NCI-H1092 (cell line): Measurements from ENCODE around the gene POFUT2.

Experiments used
- DNase-seq: peaks from one replicate; lab custom pipeline; 2025; lab: John Stamatoyannopoulos, UW

Gene POFUT2

DNA sequence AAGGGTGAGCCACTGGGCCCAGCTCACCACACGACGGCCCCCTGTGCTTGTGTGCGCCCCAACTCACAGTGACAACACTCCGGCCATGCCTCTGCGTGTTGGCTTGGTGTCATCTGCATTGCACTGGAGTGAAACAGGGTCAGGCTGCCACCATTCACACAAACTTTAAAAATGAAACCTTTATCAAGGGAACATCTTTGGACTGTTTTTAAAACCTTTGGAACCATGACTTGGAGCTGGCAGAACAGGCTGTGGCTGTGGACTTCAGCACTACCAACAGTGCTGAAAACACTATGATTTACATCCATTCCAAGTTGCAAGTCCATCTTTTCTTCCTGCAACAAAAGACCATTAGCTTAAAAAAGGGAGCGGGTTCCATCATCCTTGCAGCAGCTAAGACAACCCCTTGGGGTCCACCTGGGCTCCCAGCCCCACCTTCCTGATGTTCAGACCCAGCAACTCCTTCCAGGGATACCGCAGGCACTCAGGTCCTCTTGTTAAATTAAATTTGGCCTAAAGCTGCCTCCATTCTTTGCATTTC, 25.6 kb downstream of the POFUT2 start:
- DNase-seq, result no peak

DNA sequence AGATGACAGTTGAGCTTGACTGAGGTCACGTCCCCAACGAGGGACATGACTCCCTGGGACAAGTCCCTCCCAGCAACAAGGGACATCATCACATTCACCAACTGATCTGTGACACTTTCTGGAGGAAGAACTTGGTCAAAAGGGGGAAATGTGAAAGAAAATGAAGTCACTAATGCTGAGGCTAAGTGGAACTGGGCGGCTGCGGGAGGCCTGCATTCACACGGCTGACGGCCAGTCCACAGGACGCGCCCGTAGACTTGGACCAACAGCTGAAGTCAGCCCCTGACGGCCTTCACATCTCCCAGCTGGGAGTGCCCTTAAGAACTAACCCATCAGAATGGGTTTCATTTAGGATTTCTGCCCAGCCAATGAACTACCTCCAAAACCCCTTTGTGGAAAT, 26.6 kb downstream of the POFUT2 start:
- DNase-seq, result no peak

DNA sequence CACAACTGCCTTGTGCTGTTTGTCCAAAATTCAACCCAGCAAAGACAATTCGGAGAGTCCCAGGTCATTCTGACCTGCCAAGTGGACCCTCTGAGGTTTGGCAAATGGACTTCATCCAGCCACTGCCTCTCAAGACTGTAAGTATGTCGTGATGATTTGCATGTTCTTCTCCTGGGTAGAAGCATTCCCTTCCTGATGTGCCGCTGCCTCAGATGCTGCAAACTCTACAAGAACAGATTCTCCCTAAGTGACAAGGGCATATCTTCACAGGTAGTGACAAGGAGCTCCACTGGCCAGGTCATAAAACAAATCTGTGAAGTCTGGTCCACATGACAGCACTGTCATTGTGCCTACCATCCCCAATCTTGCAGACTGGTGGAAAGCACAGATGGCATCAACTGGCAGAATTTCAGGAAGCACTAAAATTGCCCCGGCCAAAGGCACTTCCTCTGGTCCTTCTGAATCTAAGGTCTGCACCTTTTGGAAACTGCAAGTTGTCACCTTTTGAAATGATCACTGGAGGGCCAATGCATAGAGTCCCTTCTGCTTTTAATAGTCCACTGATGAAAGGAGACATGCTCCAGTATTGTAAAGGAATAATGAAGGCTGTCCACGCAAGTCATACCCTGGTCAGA, 27.4 kb downstream of the POFUT2 start:
- no peak for DNase-seq

DNA sequence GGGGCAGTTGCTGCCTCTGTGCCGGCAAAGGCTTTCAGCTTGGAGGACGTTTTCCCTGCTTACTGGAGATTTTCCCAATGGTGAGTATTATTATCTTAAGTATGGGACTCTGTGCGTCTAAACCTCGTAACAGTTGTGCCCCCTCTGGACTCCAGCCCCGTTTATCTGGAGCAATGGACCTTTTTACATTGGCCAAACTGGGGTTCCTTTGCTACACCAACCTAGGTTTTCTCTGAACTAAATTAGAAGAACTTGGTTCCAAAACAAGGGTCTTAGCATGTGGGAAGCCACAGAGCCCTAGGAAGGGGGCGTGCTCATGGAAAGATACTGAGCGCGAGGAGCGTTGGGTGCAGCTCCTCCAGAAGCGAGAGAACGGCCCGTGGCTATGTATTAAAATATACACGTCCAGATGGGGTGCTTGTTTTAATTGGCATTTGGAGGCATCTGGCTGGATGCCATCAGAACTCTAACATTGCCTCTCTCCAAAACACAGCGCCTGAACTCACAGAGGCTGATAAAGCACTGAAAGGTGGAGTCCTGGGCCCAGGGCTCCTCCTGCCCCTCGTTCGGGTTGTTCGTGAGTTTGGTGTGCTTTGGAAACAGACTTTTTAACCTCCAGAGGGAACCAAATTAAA, 28.4 kb downstream of the POFUT2 start:
- DNase-seq, result peak; percentile 5

DNA sequence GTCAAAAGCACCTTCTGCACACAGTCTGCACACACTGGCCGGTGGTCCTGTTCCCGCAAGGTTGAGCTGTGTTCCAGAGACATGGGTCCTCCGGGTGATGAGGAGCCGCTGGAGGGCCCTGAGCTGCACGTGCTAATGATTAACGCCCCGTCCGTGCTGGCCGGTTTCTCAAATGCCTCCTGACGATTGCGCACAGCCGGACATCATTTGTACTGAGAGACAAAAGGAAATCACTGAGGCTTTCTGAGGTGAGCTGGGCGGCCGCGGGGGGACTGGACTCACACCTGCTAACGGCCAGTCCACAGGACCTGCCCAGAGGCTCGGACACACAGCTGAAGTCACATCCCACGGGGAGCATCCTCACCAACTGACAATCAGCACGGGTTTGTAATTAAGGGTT, 29.2 kb downstream of the POFUT2 start:
- no peak for DNase-seq

DNA sequence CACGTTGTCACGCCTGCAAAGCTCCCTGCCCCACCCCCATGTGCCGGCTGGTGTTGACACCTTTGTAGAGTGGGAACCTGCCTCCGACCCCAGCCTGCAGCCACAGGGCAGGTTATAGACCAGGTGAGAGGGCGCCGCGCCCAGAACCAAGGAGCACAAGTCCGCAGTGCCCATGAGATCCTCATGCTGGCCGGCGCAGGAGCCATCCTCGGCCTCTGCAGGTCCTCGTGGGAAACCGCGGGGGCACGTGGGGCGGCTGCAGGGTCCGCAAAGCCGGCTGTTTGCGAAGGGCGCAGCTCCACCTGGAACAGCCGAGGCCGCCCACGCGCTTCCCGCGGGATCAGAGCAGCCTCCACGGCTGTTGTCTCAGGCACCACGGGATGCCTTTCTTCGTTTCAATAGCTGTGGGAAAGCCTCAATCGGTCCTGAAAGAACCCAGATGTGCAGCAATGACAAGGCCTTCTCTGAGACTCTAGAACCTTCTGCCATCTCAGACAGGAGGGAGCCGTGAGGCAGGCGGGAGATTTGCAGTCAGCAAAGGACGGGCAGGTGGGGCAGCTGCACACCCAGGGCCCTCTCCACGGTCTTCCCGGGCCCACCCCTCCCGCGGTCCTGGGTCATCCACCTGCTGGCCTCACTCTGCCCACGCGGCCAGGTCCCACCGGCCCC, 29.9 kb downstream of the POFUT2 start:
- DNase-seq, result no peak

DNA sequence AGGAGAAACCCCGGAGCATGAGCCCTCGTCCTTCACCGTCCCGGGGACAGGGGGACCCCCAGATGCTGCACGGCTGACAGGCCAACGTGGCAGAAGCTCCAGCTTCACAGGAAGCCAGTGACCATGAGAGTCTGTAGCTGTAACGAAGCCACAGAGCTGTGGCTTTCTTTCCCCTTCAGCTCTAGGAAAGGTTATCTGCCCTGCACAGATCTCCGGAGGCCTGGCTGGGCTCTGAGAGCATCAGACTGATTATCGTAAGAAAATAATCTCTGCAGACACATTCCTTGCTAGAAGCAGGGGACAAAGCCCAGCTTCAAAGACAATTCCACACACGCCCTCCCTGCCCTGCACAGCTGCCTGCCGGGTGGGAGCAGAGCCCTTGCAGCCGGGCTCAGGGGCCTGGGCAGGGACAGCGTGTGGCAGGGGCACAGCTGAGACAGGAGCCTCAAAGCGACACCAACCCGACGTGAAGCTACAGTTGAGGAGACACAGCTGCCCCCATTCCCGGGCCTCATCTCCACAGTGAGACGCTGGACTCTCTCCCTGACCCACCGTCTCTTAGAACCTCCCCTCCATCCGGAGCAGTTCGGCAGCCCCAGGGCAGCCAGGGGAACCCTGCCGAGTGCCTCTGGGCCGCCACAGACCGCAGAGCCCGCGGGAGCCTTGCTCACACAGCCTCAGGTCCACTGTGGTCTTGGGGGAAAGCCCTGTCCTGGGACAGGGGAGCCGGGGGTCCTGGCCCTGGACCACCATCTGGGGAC, 30.6 kb downstream of the POFUT2 start:
- DNase-seq, result no peak

DNA sequence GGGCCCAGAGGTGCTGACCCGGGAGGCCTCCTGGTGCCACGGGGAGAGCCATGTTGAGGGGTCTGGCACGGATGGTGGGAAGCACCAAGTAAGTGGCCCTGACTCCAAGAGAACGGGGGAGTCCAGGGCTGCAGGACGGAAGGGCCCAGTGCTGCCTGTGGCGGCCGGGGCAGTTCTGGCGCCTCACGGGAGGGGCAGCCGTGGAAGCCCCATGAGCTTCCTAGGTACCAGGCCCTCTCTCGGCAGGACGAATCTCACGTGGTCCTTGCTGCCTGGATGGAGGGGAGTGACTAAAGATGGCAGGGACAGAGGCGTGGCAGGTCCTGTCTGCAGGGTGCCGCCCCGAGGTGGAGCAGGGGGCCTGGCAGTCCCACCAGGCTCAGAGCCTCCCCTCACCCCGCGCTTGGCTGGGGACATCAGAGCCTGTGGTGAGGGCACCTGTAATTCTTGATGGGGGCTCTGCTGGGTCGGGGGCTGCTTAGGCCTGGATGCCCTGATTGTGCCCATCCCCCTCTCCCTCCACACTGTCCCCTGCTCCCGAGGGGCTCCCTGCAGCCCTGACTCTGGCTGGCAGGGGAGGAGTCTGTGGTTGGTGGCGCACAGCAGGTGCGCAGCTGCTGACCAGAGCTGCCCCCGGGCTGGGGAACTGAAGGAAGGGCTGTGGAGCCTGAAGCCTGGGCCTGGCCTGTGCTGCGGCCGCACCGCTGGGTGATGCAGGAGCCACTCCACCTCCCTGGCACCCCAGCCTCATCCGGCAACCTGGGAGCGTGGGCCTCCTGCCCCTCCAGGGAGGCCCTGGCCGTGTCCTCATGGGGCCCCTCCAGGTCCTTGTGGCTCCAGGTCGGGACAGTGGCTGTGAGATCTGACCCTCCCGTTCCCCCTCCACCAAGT, 31.4 kb downstream of the POFUT2 start:
- no peak for DNase-seq

DNA sequence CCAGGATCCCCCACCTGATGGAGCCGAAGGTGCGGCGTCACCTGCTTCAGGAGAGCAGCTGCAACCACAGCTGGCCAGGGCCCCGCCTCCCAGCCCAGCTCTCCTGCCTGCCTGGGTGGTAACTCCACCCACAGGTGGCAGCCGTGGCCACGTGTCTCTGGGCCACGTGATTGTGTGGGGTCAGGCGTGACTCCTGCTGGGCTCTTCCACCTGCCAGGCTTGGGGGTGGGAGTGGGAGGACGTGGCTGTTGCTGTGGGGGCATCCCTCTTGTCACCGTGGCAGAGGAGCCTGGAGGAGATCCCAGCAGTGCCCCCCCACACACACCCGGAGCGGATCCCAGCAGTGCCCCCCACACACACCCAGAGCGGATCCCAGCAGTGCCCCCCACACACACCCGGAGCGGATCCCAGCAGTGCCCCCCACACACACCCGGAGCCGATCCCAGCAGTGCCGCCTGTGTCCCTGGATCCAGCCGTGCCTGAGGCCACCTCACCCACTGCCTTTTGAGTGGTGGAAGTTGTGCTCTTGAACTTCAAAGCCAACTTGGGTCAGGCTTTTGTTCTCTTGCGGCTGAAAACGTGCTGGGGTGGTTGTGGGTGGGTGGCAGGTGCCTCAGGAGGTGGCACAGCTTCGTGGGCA, 32.2 kb downstream of the POFUT2 start:
- peak; percentile 4 for DNase-seq

DNA sequence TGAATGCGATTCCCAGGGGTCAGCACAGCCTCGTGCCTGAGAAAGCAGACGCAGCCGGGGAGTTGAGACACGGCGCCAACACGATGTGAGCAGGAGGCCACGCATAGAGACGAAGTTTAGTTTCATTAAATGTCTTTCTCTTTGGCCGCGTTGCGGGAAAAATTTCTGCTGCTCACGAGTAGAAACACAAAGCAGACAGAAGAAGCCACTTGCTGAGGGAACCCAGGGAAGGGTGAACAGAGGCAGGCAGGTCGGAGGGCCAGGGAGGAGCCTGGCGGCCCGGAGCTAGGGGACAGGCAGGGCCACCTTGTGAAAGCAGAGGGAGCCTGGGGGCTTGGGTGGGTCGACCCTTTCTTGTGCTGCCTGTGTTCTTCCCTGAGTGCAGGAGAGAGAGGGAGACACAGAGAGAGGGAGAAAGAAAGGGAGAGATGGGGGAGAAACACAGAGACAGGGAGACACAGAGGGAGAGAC, 33.2 kb downstream of the POFUT2 start:
- DNase-seq, result no peak

DNA sequence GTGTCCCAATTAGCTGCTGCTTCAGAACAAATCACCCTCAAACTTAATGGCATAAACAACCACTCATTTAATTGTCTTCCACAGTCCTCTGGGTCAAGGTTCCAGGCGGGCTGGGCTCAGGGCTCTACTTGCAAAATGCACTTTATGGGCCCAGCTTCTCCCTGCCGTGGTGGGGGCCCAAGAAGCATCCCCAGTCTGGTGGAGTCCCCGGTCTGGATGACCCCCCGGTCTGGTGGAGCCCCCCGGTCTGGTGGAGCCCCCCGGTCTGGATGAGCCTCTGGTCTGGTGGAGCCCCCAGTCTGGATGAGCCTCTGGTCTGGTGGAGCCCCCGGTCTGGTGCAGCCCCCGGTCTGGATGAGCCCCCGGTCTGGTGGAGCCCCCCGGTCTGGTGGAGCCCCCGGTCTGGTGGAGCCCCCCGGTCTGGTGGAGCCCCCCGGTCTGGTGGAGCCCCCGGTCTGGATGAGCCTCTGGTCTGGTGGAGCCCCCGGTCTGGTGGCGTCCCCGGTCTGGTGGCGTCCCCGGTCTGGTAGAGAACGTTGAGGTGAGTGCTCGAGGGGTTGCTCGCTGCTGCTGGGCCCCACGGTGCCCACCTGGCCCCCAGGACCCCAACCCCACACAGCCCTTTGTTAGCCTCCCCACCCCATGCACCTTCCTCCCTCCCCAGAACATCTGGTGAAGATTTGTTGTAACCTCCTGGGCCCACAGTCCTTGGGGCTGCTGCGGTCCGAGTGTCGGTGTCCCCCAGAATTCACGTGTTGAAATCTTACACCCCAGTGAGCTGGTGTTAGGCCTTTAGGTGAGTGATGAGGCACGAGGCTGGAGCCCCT, 33.8 kb downstream of the POFUT2 start:
- no peak for DNase-seq

DNA sequence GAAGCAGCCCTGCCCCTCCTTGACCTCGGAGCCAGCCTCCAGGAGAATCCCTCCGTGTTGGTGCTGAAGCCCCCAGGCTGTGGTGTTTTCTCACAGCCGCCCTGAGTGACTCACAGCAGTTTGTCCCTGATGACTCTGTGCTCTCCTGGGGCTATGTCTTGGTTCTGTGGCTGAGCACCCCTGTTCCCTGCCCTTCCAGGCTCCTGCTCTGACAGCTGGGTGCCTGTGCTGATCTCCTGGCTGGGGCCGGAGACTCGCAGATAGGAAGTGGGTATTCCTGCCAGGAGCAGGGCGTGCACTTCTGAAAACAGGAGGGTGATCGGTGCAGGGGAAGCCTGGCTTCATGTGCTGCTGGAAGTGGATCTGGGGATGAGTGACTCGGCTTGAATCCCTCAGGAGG, 34.5 kb downstream of the POFUT2 start:
- DNase-seq, result no peak

DNA sequence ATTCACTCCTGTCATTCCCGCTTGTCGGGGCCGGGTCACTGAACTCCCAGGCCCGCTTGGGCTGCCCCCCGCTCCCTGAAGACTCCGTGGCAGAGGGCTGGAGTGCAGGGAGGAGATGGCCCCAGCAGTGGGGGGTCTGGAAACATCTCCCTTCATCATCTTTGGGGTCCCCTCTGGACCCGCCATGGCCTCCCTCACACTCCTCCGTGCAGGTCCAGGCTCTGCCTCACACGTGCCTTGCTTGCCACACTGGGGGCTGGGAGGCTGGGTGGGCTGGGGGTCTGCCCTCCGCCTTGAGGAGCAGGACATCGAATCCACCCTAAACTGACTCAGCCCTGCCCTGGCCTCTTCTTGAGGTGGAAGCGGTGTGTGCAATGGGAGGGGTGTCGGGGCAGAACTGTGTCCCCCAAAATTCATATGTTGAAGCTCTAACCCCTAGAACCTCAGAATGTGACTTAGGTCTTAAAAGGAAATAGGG, 35.2 kb downstream of the POFUT2 start:
- no peak for DNase-seq

DNA sequence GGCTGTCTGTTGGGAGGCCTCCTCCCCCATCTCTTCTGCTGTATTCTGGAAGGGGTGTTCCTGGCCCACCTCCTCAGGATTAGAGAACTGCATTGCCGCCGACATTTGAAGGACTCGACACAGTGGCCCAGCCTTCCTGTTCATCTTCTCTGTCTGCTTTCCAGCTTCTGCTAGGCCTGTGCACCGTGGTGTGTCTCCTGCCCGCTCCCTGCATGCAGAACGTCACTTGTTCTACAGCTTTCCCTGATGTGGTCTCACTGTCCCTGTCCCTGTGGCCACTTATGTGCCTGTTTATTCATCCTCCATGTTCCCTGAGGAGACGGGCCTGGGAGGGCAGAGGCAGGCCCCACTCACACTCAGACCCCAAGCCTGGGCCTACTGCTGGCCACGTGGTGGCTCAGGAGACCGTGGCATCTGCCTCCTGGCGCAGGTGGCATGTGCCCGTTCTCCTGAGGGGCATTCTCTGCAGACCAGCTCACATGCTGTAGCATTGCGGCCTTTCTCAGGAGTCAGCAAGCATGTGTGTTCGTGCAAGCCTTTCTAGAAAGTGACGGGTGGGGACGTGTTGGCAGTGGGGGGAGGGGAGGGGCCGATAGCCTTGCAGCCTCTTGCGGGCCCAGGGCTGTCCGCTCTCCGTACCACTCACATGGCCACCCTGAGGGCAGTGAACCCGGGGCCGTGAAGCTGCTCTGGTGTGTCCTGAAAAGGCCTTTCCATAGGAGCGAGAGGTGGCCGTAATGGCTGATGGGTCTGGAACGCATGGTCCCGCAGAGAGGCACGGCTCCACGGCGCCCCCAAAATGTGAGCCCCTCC, 35.9 kb downstream of the POFUT2 start:
- DNase-seq, result no peak

DNA sequence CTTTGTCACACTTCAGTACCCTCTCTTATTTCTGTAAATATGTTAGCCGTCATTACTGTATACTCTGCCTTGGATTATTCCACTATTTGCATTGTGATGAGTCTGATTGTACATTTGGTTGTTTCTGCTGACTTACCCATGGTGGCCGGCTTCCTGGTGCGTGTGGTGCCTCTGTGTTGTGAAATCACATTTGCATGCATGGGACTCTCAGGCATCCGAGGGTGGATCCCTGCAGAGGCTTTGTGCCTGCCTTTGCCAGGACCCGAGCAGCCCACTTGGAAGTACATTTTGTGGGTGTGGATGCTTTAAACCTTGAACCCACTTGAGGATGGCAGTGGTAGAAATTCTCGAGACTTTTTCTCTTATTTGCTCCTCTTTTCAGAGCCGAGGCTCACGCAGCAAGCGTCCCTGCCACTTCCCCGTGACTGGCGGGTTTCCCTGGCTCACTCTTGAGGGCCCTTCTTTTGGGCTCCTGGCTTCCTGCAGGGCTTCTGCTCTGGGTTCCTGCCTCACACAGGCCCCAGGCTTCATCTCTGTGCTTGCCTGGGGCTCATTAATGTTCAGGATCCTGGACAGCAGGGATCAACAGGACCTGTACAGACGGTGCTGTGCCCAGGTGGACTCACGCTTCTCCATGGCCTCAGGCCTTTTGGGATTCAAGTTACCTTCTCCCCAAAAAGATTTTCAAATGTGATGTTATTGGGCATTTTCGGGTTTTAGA, 36.6 kb downstream of the POFUT2 start:
- no peak for DNase-seq

DNA sequence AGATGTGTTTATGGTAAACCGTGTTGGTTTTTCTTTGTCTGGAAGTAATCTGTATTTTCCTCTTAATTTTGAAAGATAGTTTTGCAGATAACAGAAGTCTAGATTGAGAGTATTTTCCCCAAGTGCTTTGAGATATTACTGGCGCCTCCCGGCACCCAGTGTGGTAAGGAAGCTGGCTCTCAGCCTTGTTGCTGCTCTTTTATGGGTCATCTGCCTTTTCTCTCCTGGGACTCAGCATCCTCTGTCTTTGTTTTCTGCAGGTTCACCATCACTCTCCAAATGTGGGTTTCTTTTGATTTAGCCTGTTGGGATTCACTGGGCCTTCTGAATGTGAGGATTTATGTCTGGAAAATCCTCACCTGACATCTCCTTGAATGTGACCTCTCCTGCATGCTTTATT, 37.4 kb downstream of the POFUT2 start:
- DNase-seq, result no peak

DNA sequence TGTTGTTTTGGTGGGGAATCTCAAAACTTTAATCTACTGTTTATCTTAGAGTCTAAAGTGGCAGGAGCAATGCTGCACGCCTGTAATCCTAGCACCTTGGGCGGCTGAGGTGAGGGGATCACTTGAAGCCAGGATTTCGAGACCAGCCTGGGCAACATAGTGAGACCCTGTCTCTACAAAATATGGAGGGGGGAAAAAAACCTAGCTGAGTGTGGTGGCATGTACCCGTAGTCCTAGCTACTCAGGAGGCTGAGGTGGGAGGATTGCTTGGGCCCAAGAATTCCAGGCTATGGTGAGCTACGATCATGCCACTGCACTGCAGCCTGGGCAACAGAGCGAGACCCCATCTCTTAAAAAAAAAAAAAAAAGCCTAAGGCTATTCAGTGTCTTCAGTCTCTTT, 38.1 kb downstream of the POFUT2 start:
- no peak for DNase-seq

DNA sequence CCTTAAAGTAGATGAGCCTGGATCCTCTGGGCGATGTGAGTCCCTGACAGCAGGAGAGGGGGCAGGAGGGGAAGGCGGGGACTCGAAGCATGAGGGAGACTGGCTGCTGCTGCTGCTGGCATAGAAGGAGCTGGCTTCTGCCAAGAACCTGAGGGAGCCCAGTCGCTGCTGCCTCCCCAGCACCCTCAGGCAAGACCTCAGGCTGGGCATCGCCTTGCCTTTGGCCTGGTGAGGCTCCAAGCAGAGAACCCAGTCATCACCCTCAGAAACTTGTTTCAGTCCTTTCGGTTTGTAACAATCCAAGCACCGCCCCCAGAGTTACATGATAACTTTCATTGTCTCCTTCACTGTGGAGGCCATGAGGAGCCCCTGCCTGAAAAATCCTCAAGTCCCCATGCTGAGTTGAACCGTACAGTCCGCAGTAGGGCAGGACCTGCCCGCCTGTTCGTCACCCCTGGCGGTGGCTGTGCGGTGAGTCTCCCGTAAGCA, 38.8 kb downstream of the POFUT2 start:
- DNase-seq, result no peak
